PFSK-1 (cell line): ENCODE data around the gene FYCO1.

Experiments
- POLR2AphosphoS5 ChIP-seq: IDR thresholded peaks from 2 replicates; pipeline ENCODE4 v1.6.1; 2012; ENCODE audit warnings: low read depth, mild to moderate bottlenecking, control low read depth, low read length, moderate library complexity
- REST ChIP-seq, 2 experiments: IDR thresholded peaks; 2 replicates each; pipeline versions ENCODE4 v1.6.1 to v1.8.0; 2011 to 2012; ENCODE audit warnings: low read depth in 2 of 2, low read length in 2 of 2, control low read depth in 1 of 2, inconsistent platforms in 1 of 2, mild to moderate bottlenecking in 1 of 2, moderate library complexity in 1 of 2; ENCODE audit not compliant: insufficient read depth in 1 of 2
- SIN3A ChIP-seq: IDR thresholded peaks from 2 replicates; pipeline ENCODE4 v1.6.1; 2012; ENCODE audit warnings: mild to moderate bottlenecking, low read length, moderate library complexity, borderline replicate concordance; ENCODE audit not compliant: insufficient read depth
- TAF1 ChIP-seq: IDR thresholded peaks from 2 replicates; pipeline ENCODE4 v1.6.1; 2012; ENCODE audit warnings: low read length, control low read depth, borderline replicate concordance; ENCODE audit not compliant: insufficient read depth

- TF ChIP-seq REST (IDR thresholded peaks at IDR 0.05; ENCODE audit: insufficient read depth in 1 of 2, low read depth in 2 of 2, low read length in 2 of 2), result no peak
- TF ChIP-seq POLR2AphosphoS5, result no peak
- no peak for TF ChIP-seq TAF1
- TF ChIP-seq SIN3A, result no peak
Measured at GRCh38 chr3:45870099-45870498, 125.5 kb downstream of the FYCO1 start.
